SW 1271 (cell line): ENCODE data around the gene CSTA.

Experiments used
- DNase-seq, 2 experiments: peaks; one replicate each; lab custom pipeline; 2025; lab: John Stamatoyannopoulos, UW

CSTA gene

DNA sequence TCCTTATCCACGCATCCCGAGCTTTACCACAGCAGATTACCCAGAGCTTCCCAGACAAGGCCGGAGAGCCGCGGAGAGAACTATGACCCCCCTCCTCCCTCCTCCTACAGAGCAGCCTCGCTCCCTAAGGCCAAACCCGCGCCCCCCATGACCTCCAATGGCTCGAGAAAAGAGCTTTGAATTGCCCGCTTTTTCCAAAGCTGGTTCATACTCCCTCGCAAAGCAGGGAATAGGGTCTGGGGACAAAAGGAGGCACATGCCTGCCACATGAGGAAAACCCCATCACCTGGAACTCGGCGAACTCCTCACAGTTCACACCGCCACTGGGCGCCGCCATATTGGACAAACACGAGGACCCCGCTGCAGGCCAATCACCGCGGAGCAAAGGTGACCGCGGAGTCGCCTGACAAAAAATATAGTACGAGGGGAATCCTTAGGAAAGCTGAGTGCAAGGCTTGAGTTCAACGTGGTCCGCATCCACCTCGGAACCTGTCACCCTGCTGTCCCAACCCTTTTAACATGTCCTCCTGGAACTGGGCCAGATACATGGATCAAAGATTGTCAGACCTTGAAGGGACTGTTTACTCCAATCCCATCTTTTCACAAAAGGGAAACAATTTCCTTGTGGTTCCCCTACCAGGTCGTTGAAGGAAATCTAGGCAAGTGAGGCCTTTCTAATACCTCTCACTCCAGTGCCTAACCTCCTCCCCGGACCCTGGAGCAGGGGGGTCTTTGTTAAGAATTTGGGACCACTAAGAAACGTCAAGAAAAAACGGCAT is 58.0 kb downstream of the CSTA start, which contains the start of gene MIX23:
Gene MIX23, minus strand, starts transcription at position 344 of the 779 bp plus-strand sequence. Its CDS starts 7 bp downstream, at position 337.
- DNase-seq, result peak; percentile 55 to 84

DNA sequence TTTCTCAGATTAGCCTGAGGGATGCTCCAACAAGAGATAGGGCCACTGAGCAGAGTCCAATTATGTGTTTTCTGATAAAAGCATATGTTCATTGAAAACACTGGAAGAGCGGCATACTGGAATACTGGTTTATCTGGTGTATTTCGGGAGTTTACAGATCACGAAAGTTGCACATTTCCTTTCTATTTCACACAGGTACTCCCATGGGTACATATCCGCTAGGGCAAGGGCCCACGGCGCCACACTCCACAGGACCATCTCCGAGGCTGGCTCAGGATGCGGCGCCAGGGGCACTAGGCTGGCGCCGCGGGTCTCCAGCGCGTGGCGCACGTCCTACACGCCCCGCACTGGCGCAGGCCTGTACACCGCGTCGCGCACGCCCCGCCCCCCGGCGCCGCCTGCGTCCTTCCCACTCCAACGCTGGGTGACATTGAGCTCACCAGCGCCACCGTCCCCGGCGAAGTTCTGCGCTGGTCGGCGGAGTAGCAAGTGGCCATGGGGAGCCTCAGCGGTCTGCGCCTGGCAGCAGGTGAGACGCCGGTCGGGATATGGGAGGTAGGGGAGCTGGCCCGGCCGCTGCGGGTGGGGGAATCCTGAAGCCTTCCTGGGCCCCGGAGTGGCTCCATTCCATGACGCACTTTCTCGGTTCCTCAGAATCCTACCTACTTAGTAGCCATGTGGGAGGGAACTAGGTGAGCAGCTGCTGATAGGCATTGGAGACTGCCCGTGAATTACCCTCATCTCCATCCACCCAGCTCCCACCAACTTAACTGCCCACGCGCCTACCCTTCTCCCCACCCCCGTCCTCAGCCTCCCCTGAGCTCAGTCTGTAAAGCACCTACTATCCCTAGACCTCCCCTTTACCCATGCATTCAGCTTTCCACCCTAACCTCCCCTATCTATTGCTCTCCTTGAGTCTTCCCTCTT is 59.0 kb downstream of the CSTA start, which contains the start of gene FAM162A:
Gene FAM162A, plus strand, starts transcription at position 412 of the 927 bp plus-strand sequence. Its CDS starts 84 bp downstream, at position 496.
- peak; percentile 78 to 92 for DNase-seq

DNA sequence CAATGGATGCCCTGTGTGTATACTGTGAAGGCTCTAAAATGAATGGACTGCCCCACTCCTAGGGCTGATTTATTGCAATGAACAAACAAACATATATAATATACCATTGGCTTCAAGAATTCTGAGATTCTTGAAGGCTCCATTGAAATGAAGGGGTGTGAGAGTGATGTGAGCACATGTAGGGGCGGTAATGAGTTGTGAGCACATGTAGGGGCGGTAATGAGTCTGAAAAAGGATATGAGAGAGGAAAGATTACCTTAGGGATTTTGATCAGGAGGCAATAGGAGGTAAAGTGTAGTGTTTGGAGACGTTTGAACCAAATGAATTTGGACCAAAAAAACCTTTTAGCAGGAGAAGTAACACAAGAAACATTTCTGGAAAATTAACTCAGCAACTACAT is 62.7 kb downstream of the CSTA start:
- DNase-seq, result no peak

DNA sequence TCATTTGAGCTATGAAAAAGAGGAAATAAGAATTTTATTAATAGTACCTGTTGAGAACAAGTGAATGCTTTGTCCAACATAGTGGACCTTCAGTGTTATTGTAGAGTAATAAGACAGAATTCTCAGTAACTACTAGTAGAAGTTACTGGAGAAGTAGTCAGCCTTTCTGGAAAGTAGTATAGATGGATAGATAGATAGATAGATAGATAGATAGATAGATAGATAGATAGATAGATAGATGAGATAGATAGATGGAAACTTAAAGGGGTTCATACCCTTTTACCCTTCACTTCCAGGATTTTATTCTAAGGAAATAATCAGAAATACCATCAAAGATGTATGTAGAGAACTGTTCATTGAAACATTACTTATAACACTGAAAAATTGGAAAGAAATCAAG is 64.1 kb downstream of the CSTA start:
- no peak for DNase-seq

DNA sequence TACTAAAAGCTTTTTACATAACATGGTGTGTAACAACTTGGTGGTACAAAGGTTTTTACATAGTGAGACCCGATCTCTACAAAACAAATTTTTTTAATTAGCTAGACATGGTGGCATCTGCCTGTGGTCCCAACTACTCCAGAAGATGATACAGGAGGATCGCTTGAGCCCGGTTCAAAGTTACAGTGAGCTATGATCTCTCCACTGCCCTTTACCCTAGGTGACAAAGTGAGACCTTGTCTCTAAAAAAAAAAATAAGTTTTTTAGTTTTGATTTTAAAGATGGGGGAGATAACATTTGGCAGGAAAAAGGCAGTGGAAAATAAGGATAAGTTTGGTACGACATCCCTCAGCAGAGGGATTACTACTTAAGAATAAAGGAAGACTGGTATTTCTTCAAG is 64.8 kb downstream of the CSTA start:
- no peak for DNase-seq

DNA sequence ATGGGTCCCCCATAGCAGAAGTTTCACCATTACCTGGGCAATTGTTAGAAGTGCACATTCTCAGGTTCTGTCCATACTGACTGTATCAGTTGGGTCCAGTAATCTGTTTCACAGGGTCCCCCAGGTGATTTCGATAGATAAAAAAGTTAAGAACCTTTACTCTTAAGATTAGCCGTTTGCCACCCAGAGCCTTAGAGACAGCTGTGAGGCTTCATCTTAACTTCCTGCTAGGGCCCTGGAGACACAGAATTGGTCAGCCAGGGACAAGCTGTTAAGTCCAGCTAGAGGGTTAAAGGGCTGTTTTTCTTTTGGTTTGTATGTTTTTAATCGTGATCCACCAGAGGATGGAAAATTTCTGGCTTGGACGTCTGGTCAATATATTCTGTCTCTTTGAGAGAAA is 65.6 kb downstream of the CSTA start:
- no peak for DNase-seq
